ENCODE results near the gene SARM1. TPM values are rescaled to one million over a fixed set of nuclear protein-coding genes. Genes with fewer than 3 reads are reported as not detected.

The SARM1 gene
- total and polyA plus RNA-seq, 9 of the 15 experiments (the other 6 are each of a cell fraction or from before 2014, with no cell fraction given), result 0.04 to 0.55 (median 0.11) TPM; not detected in 2

DNA sequence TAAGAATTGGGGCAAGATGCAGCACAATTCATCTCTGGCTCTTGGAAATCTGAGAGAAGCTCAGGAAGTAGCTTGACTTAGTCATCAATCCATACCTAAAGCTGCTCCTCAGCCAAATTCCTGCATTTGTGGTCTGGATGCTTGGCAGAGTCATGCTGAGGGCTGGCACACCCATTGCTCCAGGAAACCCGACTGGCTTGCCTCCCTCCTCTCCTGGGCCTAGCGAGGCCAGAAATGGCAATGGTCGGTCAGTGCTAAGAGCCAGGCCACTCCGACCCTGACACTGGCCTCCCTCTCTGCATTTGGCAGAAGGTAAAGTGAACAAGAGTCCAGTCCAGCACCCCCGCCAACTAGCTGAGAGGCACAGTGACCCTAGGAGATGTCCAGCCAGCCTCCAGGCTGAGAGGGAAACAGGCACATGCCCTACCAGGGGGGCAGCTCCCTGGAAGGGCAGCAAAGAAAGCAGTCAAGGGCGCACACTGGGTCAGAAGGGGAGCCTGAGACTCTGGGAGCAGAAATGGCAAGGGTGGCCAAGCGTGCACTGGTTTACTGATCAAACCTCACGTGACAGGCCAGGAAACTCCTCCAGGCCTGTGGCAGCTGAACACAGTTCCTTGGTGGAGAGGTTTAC lies 24.1 kb upstream of the SARM1 start:
- 95% methylated on average over 8 of the region's 8 CpGs for WGBS (ENCODE audit: insufficient coverage, low coverage, missing lambda C conversion rate)
- H3K9me1 ChIP-seq (ENCODE audit: control insufficient read depth, insufficient read depth, low read length), result peaks cover under 1% of the 10 kb centered on the region
- no peak overlapping the region for H3K9ac ChIP-seq (ENCODE audit: insufficient read depth in 1 of 2, low read depth in 2 of 2, low read length in 2 of 2)
- no peaks in the 10 kb centered on the region for H3K27me3 ChIP-seq (ENCODE audit: control insufficient read depth in 2 of 2, insufficient read depth in 2 of 2, low read length in 2 of 2)
- ATAC-seq (no peak), FAIRE-seq (no peak), DNase-seq (ENCODE audit: extremely low read depth in 1 of 4, low spot score in 3 of 4) (no peak)
- H3K27ac ChIP-seq (ENCODE audit: extremely low read depth, low read depth, low read length), result no peak overlapping the region
- H3K9me3 ChIP-seq (replicated peaks; ENCODE audit: control insufficient read depth, insufficient read depth, low read depth, low read length), result no peaks in the 10 kb centered on the region
- POLR2A ChIA-PET, result interaction anchor here (0.7 to 4.2 kb wide), 6 partner anchors 9 to 1055 kb away, joined by 3 to 44 read pairs (median 4); partner anchors contain the start of genes IFT20, POLDIP2 and TNFAIP1
- TSS peak; percentile 23 for BruUV-seq (replicated peaks)
- H4K20me1 ChIP-seq (replicated peaks; ENCODE audit: control insufficient read depth, insufficient read depth, low read length), result no peaks in the 10 kb centered on the region; the same call in none of the 2 replicates
- peaks cover 93% of the 10 kb centered on the region for H3K36me3 ChIP-seq (ENCODE audit: control insufficient read depth, insufficient read depth, low read length)
- CTCF ChIA-PET (ENCODE audit: low intra/inter-chr PET ratio), result no interaction called here
- peaks cover 0 to 3% of the 10 kb centered on the region in 2 experiments; a peak in 1 of 5 replicates for H3K4me1 ChIP-seq (replicated peaks in 1 of 2; ENCODE audit: control insufficient read depth in 2 of 2, insufficient read depth in 2 of 2, low read length in 2 of 2)
- no peaks in the 10 kb centered on the region for H3K79me2 ChIP-seq (ENCODE audit: control insufficient read depth, insufficient read depth, low read length)
- no peak overlapping the region for H3K4me2 ChIP-seq (ENCODE audit: insufficient read depth, low read length)
- intact Hi-C loops (cut with micrococcal nuclease) (no loop called here), in situ Hi-C loops (cut with MboI) (no loop called here)
- no peak overlapping the region for H3K4me3 ChIP-seq
- H2AFZ ChIP-seq (ENCODE audit: low read depth, low read length), result no peak overlapping the region
- TF ChIP-seq ZNF232 (CRISPR knock-in tag; IDR thresholded peaks at IDR 0.05), result no peak
- TF ChIP-seq ZNF408 (CRISPR knock-in tag; IDR thresholded peaks at IDR 0.05; ENCODE audit: low read depth), result no peak
- no peak for TF ChIP-seq FOXJ2 (tag; IDR thresholded peaks at IDR 0.05)
- no peak for TF ChIP-seq PHF21A (IDR thresholded peaks at IDR 0.05; ENCODE audit: borderline replicate concordance, low read depth)
- peak; percentile 57 for TF ChIP-seq POLR2G (IDR thresholded peaks at IDR 0.05; ENCODE audit: low read depth, low read length)
- TF ChIP-seq, protein P1, sequence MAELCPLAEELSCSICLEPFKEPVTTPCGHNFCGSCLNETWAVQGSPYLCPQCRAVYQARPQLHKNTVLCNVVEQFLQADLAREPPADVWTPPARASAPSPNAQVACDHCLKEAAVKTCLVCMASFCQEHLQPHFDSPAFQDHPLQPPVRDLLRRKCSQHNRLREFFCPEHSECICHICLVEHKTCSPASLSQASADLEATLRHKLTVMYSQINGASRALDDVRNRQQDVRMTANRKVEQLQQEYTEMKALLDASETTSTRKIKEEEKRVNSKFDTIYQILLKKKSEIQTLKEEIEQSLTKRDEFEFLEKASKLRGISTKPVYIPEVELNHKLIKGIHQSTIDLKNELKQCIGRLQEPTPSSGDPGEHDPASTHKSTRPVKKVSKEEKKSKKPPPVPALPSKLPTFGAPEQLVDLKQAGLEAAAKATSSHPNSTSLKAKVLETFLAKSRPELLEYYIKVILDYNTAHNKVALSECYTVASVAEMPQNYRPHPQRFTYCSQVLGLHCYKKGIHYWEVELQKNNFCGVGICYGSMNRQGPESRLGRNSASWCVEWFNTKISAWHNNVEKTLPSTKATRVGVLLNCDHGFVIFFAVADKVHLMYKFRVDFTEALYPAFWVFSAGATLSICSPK (IDR thresholded peaks at IDR 0.05; ENCODE audit: borderline replicate concordance), result no peak
- no peak for TF ChIP-seq SRSF9 (IDR thresholded peaks at IDR 0.05; ENCODE audit: borderline replicate concordance, low read depth, low read length)
- TF ChIP-seq NONO (IDR thresholded peaks at IDR 0.05; ENCODE audit: low read depth in 2 of 2, low read length in 1 of 2), result no peak
- 0 out of 2 replicates have a peak, but pooled peaks have one; percentile 35 for TF ChIP-seq POLR2A (conservative IDR thresholded peaks at IDR 0.05)
- no peak for TF ChIP-seq KDM5B (IDR thresholded peaks at IDR 0.05; ENCODE audit: insufficient replicate concordance, low read depth, low read length)
- TF ChIP-seq HDAC8 (tag; IDR thresholded peaks at IDR 0.05), result no peak
- TF ChIP-seq CGGBP1 (CRISPR knock-in tag; IDR thresholded peaks at IDR 0.05), result no peak
- TF ChIP-seq ZNF764 (CRISPR knock-in tag; IDR thresholded peaks at IDR 0.05; ENCODE audit: low read depth), result no peak
- peak; percentile 51; the same call in 1 of the 2 replicates for TF ChIP-seq SUPT5H (IDR thresholded peaks at IDR 0.05)
- no peak for TF ChIP-seq ZC3H4 (CRISPR knock-in tag; IDR thresholded peaks at IDR 0.05; ENCODE audit: borderline replicate concordance)
- TF ChIP-seq ZNF239 (CRISPR knock-in tag; IDR thresholded peaks at IDR 0.05), result no peak
- peak; percentile 35; the same call in 1 of the 2 replicates for TF ChIP-seq POLR2AphosphoS2 (IDR thresholded peaks at IDR 0.05; ENCODE audit: low read length)
- no peak for TF ChIP-seq ZMIZ1 (IDR thresholded peaks at IDR 0.05; ENCODE audit: low read depth in 2 of 2, low read length in 2 of 2)

Data from K562 (cell line).